ENCODE data around the gene GAPVD1. TPM values are rescaled to one million over a fixed set of nuclear protein-coding genes. Genes with fewer than 3 reads are reported as not detected.

Gene GAPVD1
- total and polyA plus RNA-seq, 2 of the 8 experiments (the other 6 are each of a cell fraction or from before 2014, with no cell fraction given) = 5.5 to 40.5 TPM

- H2BK20ac ChIP-seq (ENCODE audit: low read length) = no peak overlapping the region
- WGBS, 2 experiments (ENCODE audit: extremely low coverage in 1 of 2, insufficient coverage in 1 of 2, insufficient read length in 1 of 2, insufficient replicate concordance in 2 of 2, low coverage in 1 of 2, low lambda C conversion rate in 2 of 2, missing lambda C conversion rate in 1 of 2) = 35% methylated on average over 11 of the region's 11 CpGs; no CpG with 5 or more reads in 1 of the 2 experiments
- H3K4me2 ChIP-seq (ENCODE audit: insufficient read depth in 1 of 2, low read depth in 2 of 2, low read length in 2 of 2) = peak overlapping the region; percentile 68 to 76
- peak overlapping the region; percentile 80 to 95 (median 89) for H3K4me3 ChIP-seq (ENCODE audit: extremely low read depth in 1 of 4, insufficient read depth in 2 of 4, low read depth in 3 of 4, low read length in 4 of 4)
- no peak overlapping the region for H3K14ac ChIP-seq (ENCODE audit: insufficient read length)
- peaks cover 0 to 7% (median 0%) of the 10 kb centered on the region in 4 experiments; a peak in 1 of 8 replicates for H3K36me3 ChIP-seq (ENCODE audit: control insufficient read depth in 2 of 4, insufficient read depth in 4 of 4, low read length in 3 of 4)
- no peaks in the 10 kb centered on the region for H3K27me3 ChIP-seq (replicated peaks in 1 of 4; ENCODE audit: control insufficient read depth in 3 of 4, extremely low read depth in 1 of 4, insufficient read depth in 3 of 4, low read length in 3 of 4)
- no peak overlapping the region for H3K18ac ChIP-seq (ENCODE audit: extremely low read depth, low read length)
- H2AFZ ChIP-seq (ENCODE audit: low read length) = 0 out of 2 replicates have a peak overlapping the region, but pooled peaks have one; percentile 50
- POLR2A ChIA-PET (ENCODE audit: partially characterized antibody) = interaction anchor here (0.6 to 0.9 kb wide), 2 partner anchors 21 to 29 kb away, joined by 3 to 4 read pairs; partner anchors contain the start of gene HSPA5
- no peak overlapping the region for H3K23ac ChIP-seq (ENCODE audit: insufficient read length)
- no peak overlapping the region for H2BK12ac ChIP-seq (ENCODE audit: low read depth, low read length)
- peaks cover 4% of the 10 kb centered on the region; the same call in 1 of the 2 replicates for H3K79me1 ChIP-seq (ENCODE audit: low read depth, low read length)
- H4K5ac ChIP-seq (ENCODE audit: insufficient read length, low read depth, low read length) = no peak overlapping the region
- no peak overlapping the region for H2BK5ac ChIP-seq (ENCODE audit: low read depth, low read length)
- H4K20me1 ChIP-seq (replicated peaks in 1 of 2; ENCODE audit: control insufficient read depth in 1 of 2, insufficient read depth in 2 of 2, low read length in 2 of 2) = no peaks in the 10 kb centered on the region
- peak overlapping the region; percentile 62 to 81 (median 66) for H3K9ac ChIP-seq (replicated peaks in 1 of 4; ENCODE audit: extremely low read depth in 1 of 4, low read depth in 3 of 4, low read length in 3 of 4)
- peaks cover 0 to 39% of the 10 kb centered on the region in 2 experiments; a peak in 2 of 4 replicates for H3K79me2 ChIP-seq (ENCODE audit: control insufficient read depth in 1 of 2, insufficient read depth in 2 of 2, low read length in 2 of 2)
- peaks cover 3% of the 10 kb centered on the region for H3K23me2 ChIP-seq (ENCODE audit: low read depth, low read length)
- H2BK15ac ChIP-seq (ENCODE audit: low read length) = no peak overlapping the region
- H2AK5ac ChIP-seq (ENCODE audit: low read depth, low read length) = no peak overlapping the region
- H3K4ac ChIP-seq (replicated peaks; ENCODE audit: insufficient read length, low read depth, low read length) = no peak overlapping the region
- H3K56ac ChIP-seq (replicated peaks; ENCODE audit: insufficient read length, low read depth, low read length) = no peak overlapping the region
- no peak overlapping the region for H4K91ac ChIP-seq (replicated peaks; ENCODE audit: insufficient read length, low read length)
- DNase-seq (ENCODE audit: low read depth in 1 of 2, low spot score in 2 of 2) (no peak), FAIRE-seq (no peak)
- H3K27ac ChIP-seq (ENCODE audit: low read depth, low read length) = no peak overlapping the region
- no peak overlapping the region for H2BK120ac ChIP-seq (replicated peaks; ENCODE audit: low read depth, low read length)
- no peak overlapping the region for H4K8ac ChIP-seq (ENCODE audit: extremely low read depth, insufficient read depth, low read length)
- H3K4me1 ChIP-seq (replicated peaks in 1 of 4; ENCODE audit: control insufficient read depth in 3 of 4, insufficient read depth in 4 of 4, low read length in 3 of 4) = peaks cover 0 to 2% (median 0%) of the 10 kb centered on the region in 4 experiments; a peak in 1 of 7 replicates
- no peaks in the 10 kb centered on the region for H3K9me3 ChIP-seq (ENCODE audit: insufficient read depth in 2 of 2, low read depth in 1 of 2, low read length in 1 of 2)
- CTCF ChIA-PET (ENCODE audit: partially characterized antibody) = interaction anchor here (0.9 kb wide), 1 partner anchor 99 kb away, joined by 3 read pairs; no protein-coding TSS in a partner anchor
- TF ChIP-seq SRF (IDR thresholded peaks at IDR 0.05; ENCODE audit: low read depth, low read length) = no peak
- no peak for TF ChIP-seq RFX5 (IDR thresholded peaks at IDR 0.05; ENCODE audit: borderline replicate concordance, low read depth, low read length)
- no peak for TF ChIP-seq RXRA (IDR thresholded peaks at IDR 0.05; ENCODE audit: insufficient read depth, low read depth, low read length)
- TF ChIP-seq POLR2AphosphoS5 (IDR thresholded peaks at IDR 0.05; ENCODE audit: low read depth, low read length) = no peak
- TF ChIP-seq CHD1 (IDR thresholded peaks at IDR 0.05; ENCODE audit: low read depth, low read length) = no peak
- no peak for TF ChIP-seq CBX8 (IDR thresholded peaks at IDR 0.05; ENCODE audit: borderline replicate concordance, low read depth, low read length)
- no peak for TF ChIP-seq NRF1 (IDR thresholded peaks at IDR 0.05; ENCODE audit: low read depth, low read length)
- TF ChIP-seq ASH2L (IDR thresholded peaks at IDR 0.05; ENCODE audit: low read length) = no peak
- no peak for TF ChIP-seq EGR1 (IDR thresholded peaks at IDR 0.05; ENCODE audit: borderline replicate concordance, low read depth, low read length)
- no peak for TF ChIP-seq TAF7 (optimal IDR thresholded peaks at IDR 0.05; ENCODE audit: borderline replicate concordance, low read depth, low read length)
- TF ChIP-seq RNF2 (IDR thresholded peaks at IDR 0.05; ENCODE audit: borderline replicate concordance, low read depth, low read length, missing control alignments, poor library complexity, severe bottlenecking) = no peak
- TF ChIP-seq BRCA1 (IDR thresholded peaks at IDR 0.05; ENCODE audit: low read depth, low read length) = no peak
- TF ChIP-seq SP2 (IDR thresholded peaks at IDR 0.05; ENCODE audit: low read length) = no peak
These were observed 817 bp downstream of the GAPVD1 start for GRCh38 chr9:125262294-125262991.
